CD4-positive, alpha-beta T cell (primary cell): ENCODE measurements around the gene GAPDHS. TPM values are rescaled to one million over a fixed set of nuclear protein-coding genes. Genes with fewer than 3 reads are reported as not detected.

Experiments
- ATAC-seq: fragments of 200-7000 bp; cut with Tn5 transposase; one replicate; pipeline ENCODE4 v1.10.0; 2022; ENCODE audit warnings: mild to moderate bottlenecking; ENCODE audit not compliant: poor library complexity
- CTCF ChIA-PET: fragments of 350-600 bp; sonication (Branson Sonifier 250); formaldehyde crosslinking; loops from one replicate; lab custom pipeline; 2021; ENCODE audit warnings: antibody characterized with exemption, inconsistent platforms; lab: Charles Lee
- POLR2A ChIA-PET: fragments of 350-600 bp; sonication (Branson Sonifier 250); formaldehyde crosslinking; loops from one replicate; lab custom pipeline; 2021; ENCODE audit warnings: antibody characterized with exemption, inconsistent platforms; lab: Charles Lee
- DNase-seq, 14 experiments: peaks; one replicate each; pipeline ENCODE4 v3.0.0-alpha.2; 2013 to 2020; ENCODE audit warnings: mixed read lengths in 2 of 14
- H3K27ac ChIP-seq, 2 donors: one replicate each; pipeline versions ENCODE4 v1.5.1 to v1.7.0; 2013; ENCODE audit warnings: low read length in 2 of 2, low read depth in 1 of 2, mild to moderate bottlenecking in 1 of 2
- H3K27me3 ChIP-seq, 2 experiments: 1 replicate in 1 of 2; 2 replicates in 1 of 2; pipeline versions ENCODE4 v1.6.1 to v1.7.0; 2013; ENCODE audit warnings: low read length in 2 of 2, control low read depth in 1 of 2, mild to moderate bottlenecking in 1 of 2, moderate library complexity in 1 of 2; ENCODE audit not compliant: insufficient read depth in 2 of 2, control insufficient read depth in 1 of 2
- H3K36me3 ChIP-seq: one replicate; pipeline ENCODE4 v1.6.1; 2013; ENCODE audit warnings: low read length, control low read depth; ENCODE audit not compliant: insufficient read depth
- H3K4me1 ChIP-seq: one replicate; pipeline ENCODE4 v1.6.1; 2013; ENCODE audit warnings: low read length, control low read depth; ENCODE audit not compliant: insufficient read depth
- H3K4me3 ChIP-seq: one replicate; pipeline ENCODE4 v1.5.1; 2013; ENCODE audit warnings: mild to moderate bottlenecking, low read length, moderate library complexity
- H3K9me3 ChIP-seq, 2 experiments: 1 replicate in 1 of 2; 2 replicates in 1 of 2; pipeline versions ENCODE4 v1.6.1 to v1.7.0; 2013; ENCODE audit warnings: low read length in 2 of 2, mild to moderate bottlenecking in 2 of 2, control low read depth in 1 of 2, moderate library complexity in 1 of 2; ENCODE audit not compliant: control insufficient read depth in 1 of 2, insufficient read depth in 1 of 2
- H3K27ac Mint-ChIP-seq: one replicate; pipeline ENCODE4 v1.8.0; 2020; ENCODE audit warnings: mixed read lengths
- H3K27me3 Mint-ChIP-seq: one replicate; pipeline ENCODE4 v1.8.0; 2021; ENCODE audit warnings: mixed read lengths
- H3K36me3 Mint-ChIP-seq: one replicate; pipeline ENCODE4 v1.8.0; 2021; ENCODE audit warnings: low read depth, mixed read lengths
- H3K4me1 Mint-ChIP-seq: one replicate; pipeline ENCODE4 v1.8.0; 2021; ENCODE audit warnings: low read depth, mixed read lengths
- H3K4me3 Mint-ChIP-seq: one replicate; pipeline ENCODE4 v1.8.0; 2020; ENCODE audit warnings: mild to moderate bottlenecking, mixed read lengths
- H3K9me3 Mint-ChIP-seq: one replicate; pipeline ENCODE4 v1.8.0; 2020; ENCODE audit warnings: mixed read lengths
- intact Hi-C, 2 experiments: fragments of 100-400 bp; cut with DNase I in 1 of 2; cut with micrococcal nuclease in 1 of 2; formaldehyde crosslinking; loops; one replicate each; pipeline versions ENCODE4 v1.15.1 to v1.9.0; 2023 to 2025; cut with DNase I, micrococcal nuclease
- total RNA-seq, 174 experiments: library from RNA in 2 of 174; stranded (reverse) in 2 of 174; gene quantifications; one replicate each; pipeline ENCODE4 v1.2.3 and lab custom pipeline; 2021 to 2026
- TF ChIP-seq, protein P1 (sequence below): fragments of 200-600 bp; IDR thresholded peaks from one replicate; pipeline ENCODE4 v1.8.0; 2022; ENCODE audit warnings: antibody characterized with exemption, mild to moderate bottlenecking

GAPDHS gene
- total RNA-seq, 2 experiments from 2014 or later = not detected

DNA sequence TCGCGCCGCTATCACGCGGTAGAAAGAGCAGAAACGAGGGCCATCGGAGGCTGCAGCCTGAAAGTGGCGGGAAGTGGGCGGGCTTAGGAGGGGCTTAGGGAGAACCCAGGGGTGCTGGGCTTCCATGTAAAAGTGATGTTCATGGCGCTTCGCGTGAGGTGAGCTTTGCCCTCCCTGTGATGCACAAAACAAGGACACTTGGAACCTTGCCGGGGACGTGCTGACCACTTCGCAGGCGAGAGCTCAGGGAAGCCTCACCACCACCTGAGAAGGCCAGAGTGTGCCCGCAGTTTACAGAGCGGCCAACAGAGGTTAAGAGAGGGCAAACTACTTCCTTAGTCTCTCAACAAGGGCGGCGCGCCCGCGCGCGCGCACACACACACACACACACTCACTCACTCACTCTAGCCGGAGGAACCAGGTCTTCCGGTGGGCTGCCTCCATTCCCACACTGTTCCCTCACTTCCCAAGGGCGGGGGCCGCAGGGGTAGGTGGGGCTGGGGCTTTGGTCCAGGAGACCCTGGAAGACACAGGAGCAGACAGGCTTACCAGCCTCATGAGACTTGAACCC, 651 bp downstream of the GAPDHS start:
- Mint-ChIP-seq H3K4me3 (peak overlapping the region; percentile 86), H3K36me3 (no peaks in the 10 kb centered on the region)

DNA sequence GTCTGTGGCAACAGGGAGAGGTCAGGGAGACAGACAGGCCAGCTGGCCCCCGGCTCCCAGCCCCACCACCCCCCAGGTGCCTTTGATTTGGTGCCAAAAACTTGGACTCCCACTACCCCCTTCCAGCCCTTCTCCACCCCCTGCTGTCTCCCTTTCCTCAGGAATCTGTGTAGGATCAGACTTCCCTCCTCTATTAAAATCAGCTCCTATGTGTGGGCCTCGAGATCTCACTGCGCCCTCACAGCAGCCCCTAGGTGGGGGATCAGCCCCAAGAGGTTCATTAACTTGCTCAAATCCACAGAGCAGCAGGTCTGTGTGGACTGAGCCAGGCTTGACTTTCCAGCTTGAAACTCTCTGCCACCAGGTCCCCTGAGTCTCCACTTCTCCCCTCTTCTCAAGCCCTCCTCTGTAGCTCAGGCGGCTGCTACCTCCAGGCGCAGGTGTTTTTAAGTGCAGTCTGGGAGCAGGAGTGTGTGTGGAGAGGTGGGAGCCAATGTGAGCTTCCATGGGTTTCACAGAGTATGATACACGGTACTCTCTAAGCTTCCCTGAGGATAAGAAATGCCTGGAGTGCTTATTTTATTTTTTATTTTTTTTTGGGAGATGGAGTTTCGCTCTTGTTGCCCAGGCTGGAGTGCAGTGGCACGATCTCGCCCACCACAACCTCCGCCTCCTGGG, 1.7 kb downstream of the GAPDHS start:
- Mint-ChIP-seq H3K4me3 (no peak overlapping the region), H3K9me3 (no peaks in the 10 kb centered on the region), H3K4me1 (peaks cover 12% of the 10 kb centered on the region), H3K36me3 (no peaks in the 10 kb centered on the region), H3K27ac (no peak overlapping the region), H3K27me3 (peaks cover 31% of the 10 kb centered on the region)
- ChIA-PET CTCF (no interaction called here), POLR2A (no interaction called here)
- TF ChIP-seq, protein P1, sequence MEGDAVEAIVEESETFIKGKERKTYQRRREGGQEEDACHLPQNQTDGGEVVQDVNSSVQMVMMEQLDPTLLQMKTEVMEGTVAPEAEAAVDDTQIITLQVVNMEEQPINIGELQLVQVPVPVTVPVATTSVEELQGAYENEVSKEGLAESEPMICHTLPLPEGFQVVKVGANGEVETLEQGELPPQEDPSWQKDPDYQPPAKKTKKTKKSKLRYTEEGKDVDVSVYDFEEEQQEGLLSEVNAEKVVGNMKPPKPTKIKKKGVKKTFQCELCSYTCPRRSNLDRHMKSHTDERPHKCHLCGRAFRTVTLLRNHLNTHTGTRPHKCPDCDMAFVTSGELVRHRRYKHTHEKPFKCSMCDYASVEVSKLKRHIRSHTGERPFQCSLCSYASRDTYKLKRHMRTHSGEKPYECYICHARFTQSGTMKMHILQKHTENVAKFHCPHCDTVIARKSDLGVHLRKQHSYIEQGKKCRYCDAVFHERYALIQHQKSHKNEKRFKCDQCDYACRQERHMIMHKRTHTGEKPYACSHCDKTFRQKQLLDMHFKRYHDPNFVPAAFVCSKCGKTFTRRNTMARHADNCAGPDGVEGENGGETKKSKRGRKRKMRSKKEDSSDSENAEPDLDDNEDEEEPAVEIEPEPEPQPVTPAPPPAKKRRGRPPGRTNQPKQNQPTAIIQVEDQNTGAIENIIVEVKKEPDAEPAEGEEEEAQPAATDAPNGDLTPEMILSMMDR = no peak
- Histone ChIP-seq H3K27me3 (peaks cover 4 to 5% of the 10 kb centered on the region in 2 experiments), H3K36me3 (no peaks in the 10 kb centered on the region), H3K4me3 (no peak overlapping the region), H3K9me3 (peaks cover 0 to 5% of the 10 kb centered on the region in 2 experiments), H3K27ac (no peak overlapping the region), H3K4me1 (peaks cover 14% of the 10 kb centered on the region)
- intact Hi-C loops = no loop called here
- no peak for ATAC-seq
- DNase-seq = no peak

More for the DNA sequence above, 651 bp downstream of the GAPDHS start:
- Histone ChIP-seq H3K27ac (no peak overlapping the region), H3K36me3 (no peaks in the 10 kb centered on the region), H3K4me3 (peak overlapping the region; percentile 42), H3K27me3 (peaks cover 4 to 5% of the 10 kb centered on the region in 2 experiments), H3K9me3 (peaks cover 0 to 8% of the 10 kb centered on the region in 2 experiments), H3K4me1 (peaks cover 14% of the 10 kb centered on the region)
- no peaks in the 10 kb centered on the region for H3K9me3 Mint-ChIP-seq
- TF ChIP-seq, protein P1 = no peak
- H3K27ac Mint-ChIP-seq = peak overlapping the region; percentile 48
- ATAC-seq (peak; percentile 91), DNase-seq (peak in 12 of 14 experiments; percentile 11 to 63 (median 44))
- H3K27me3 Mint-ChIP-seq = peaks cover 42% of the 10 kb centered on the region
- intact Hi-C loops = no loop called here
- POLR2A ChIA-PET = no interaction called here
- peaks cover 12% of the 10 kb centered on the region for H3K4me1 Mint-ChIP-seq
- CTCF ChIA-PET = no interaction called here

DNA sequence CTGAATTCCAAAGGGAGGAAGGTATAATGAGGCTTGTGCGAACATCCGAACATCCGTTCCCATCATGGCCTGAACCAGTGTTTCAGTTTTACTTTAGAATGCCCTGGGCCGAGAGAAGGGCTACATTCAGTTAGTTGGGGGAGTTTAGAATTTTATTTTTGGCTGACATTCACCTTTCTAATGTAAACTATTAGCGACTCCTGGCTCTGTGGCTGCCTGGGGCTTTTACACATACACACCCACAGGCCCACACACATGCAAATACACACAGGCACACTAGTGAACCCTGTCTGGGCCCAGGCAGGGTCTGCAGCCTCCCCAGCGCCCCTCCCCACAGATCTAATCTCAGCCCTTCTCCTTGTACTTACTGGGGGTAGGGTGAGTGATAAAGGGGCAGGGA, 6.1 kb downstream of the GAPDHS start:
- H3K4me1 Mint-ChIP-seq = peaks cover 4% of the 10 kb centered on the region
- no peak overlapping the region for H3K4me3 Mint-ChIP-seq
- Histone ChIP-seq H3K27me3 (peaks cover 1 to 2% of the 10 kb centered on the region in 2 experiments), H3K4me1 (peaks cover 4% of the 10 kb centered on the region), H3K4me3 (no peak overlapping the region), H3K27ac (no peak overlapping the region), H3K36me3 (no peaks in the 10 kb centered on the region), H3K9me3 (no peaks in the 10 kb centered on the region)
- TF ChIP-seq, protein P1 = no peak
- CTCF ChIA-PET = no interaction called here
- POLR2A ChIA-PET = no interaction called here
- DNase-seq = no peak
- H3K27me3 Mint-ChIP-seq = no peaks in the 10 kb centered on the region
- H3K9me3 Mint-ChIP-seq = no peaks in the 10 kb centered on the region
- no peaks in the 10 kb centered on the region for H3K36me3 Mint-ChIP-seq
- ATAC-seq = no peak
- no peak overlapping the region for H3K27ac Mint-ChIP-seq
- intact Hi-C loops = no loop called here
